ENCODE data around the gene RSBN1L.
"Not testable (repeated sequence)": the region's sequence is repeated elsewhere in the genome, so short reads cannot be mapped to it uniquely, and the experiment has no call there.

DNA sequence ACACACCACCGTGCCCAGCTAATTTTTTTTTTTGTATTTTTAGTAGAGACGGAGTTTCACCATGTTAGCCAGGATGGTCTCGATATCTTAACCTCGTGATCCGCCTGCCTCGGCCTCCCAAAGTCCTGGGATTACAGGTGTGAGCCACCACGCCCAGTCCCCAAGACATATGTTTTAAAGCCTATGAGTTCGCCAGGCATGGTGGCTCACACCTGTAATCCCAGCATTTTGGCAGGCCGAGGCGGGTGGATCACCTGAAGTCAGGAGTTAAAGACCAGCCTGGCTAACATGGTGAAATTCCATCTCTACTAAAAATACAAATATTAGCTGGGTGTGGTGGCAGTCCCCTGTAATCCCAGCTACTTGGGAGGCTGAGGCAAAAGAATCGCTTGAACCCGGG lies 43.4 kb upstream of the RSBN1L start:
- not testable (repeated sequence) for TF ChIP-seq CTCF, POLR2A (IDR thresholded peaks at IDR 0.05)

Data from thyroid gland (tissue), 4 donors.